ENCODE results near the gene ZNF468. TPM values are rescaled to one million over a fixed set of nuclear protein-coding genes. Genes with fewer than 3 reads are reported as not detected.

The ZNF468 gene
- total and polyA plus RNA-seq, 7 donors, result 6.9 to 17.1 (median 10.8) TPM

DNA sequence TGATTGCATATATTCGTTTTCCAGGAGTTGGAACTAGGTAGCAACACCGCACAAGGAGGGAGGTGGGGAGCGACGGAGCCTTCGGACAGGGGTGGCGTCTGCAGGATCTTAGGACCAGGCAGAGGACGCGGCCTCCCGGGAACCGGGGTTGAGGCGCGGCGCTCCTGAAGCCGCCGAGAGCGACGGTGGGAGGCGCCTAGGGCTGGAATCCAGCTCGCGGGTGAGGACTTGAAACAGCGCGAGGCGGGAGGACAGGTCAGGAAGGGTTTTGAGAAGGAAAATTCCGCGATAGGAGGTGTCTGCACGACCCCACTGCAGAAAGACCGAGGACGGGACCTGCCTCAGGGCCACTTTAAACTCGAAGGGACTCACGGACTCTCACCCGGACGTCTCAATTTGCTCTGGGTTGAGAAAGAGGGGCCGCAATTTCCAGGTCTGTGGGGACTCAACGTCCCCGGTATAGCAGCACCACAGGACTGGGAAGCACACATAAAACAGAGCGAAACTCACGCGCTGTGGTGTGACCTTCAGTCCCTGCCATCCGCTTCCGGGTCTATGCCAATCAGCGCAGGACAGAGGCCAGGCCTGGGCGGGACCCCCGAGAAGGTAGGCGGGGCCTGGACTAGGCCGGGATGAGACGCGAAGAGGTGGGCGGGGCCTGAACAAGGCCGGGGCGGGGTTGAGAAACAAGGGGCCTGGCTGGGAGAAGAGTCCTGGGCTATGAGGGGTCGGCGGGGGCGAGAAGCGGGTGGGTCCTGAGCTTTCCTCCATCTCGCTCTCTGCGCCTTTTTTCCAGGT is 39.9 kb upstream of the ZNF468 start, which contains the start of gene ZNF320:
Gene ZNF320, minus strand, starts transcription at position 498 of the 798 bp plus-strand sequence. CDS start 7,380 bp downstream, outside the sequence.
- intact Hi-C loops (cut with DNase I), result loop anchor here (1.0 to 5.0 kb wide), 3 partner anchors 25 to 64 kb away; partner anchors contain the start of gene ZNF888
- H3K9me3 ChIP-seq, result no peaks in the 10 kb centered on the region
- TF ChIP-seq POLR2AphosphoS5 (IDR thresholded peaks at IDR 0.05), result peak; percentile 82 to 89 (median 88)
- TF ChIP-seq EP300 (IDR thresholded peaks at IDR 0.05), result no peak
- TF ChIP-seq, protein P1, sequence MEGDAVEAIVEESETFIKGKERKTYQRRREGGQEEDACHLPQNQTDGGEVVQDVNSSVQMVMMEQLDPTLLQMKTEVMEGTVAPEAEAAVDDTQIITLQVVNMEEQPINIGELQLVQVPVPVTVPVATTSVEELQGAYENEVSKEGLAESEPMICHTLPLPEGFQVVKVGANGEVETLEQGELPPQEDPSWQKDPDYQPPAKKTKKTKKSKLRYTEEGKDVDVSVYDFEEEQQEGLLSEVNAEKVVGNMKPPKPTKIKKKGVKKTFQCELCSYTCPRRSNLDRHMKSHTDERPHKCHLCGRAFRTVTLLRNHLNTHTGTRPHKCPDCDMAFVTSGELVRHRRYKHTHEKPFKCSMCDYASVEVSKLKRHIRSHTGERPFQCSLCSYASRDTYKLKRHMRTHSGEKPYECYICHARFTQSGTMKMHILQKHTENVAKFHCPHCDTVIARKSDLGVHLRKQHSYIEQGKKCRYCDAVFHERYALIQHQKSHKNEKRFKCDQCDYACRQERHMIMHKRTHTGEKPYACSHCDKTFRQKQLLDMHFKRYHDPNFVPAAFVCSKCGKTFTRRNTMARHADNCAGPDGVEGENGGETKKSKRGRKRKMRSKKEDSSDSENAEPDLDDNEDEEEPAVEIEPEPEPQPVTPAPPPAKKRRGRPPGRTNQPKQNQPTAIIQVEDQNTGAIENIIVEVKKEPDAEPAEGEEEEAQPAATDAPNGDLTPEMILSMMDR (IDR thresholded peaks at IDR 0.05), result no peak
- peak; percentile 33 to 73 for TF ChIP-seq POLR2A (IDR thresholded peaks at IDR 0.05)
- peak within 1 kb of the TSS; percentile 87 to 96 (median 92) for H3K27ac ChIP-seq
- DNase-seq, result peak; percentile 98
- peak within 1 kb of the TSS; percentile 61 to 81 (median 72) for H3K4me3 ChIP-seq
- H3K4me1 ChIP-seq, result peaks cover 0 to 19% (median 17%) of the 10 kb centered on the region in 4 donors
- WGBS, 2 donors, result 2 to 7% methylated on average over 56 of the region's 56 CpGs
- H3K27me3 ChIP-seq, result no peaks in the 10 kb centered on the region
- peaks cover 0 to 8% (median 2%) of the 10 kb centered on the region in 4 donors for H3K36me3 ChIP-seq

DNA sequence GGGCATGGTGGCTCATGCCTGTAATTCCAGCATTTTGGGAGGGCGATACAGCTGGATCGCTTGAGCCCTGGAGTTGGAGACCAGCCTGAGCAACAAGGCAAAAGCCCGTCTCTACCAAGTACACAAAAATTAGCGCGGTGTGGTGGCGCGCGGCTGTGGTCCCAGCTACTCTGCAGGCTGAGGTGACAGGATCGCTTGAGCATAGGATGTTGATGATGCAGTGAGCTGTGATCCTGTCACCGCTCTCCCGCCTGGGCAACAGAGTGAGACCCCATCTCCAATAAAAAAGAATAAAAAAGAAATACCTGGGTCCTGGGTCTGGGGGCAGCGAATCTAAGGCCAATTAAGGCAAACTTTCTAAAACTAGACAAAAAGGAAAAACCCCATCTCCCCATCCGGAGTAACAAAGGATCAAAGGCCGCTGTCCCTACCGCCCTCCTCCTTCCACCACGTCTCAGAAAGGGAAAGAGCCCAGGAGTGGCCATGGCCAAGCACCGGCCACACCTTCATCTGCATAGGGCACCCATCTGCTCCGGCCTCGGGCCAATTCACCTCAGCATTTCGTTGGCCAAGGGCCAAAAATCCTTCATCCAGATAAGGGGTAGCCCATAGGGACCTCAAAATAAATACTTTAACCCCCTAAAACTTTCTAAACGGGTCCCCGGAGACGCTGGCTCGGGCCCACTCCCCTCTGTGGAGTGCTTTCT is 39.2 kb upstream of the ZNF468 start:
- Histone ChIP-seq H3K27ac (peak overlapping the region; percentile 87 to 96 (median 92)), H3K4me1 (peaks cover 0 to 19% (median 17%) of the 10 kb centered on the region in 4 donors), H3K4me3 (peak overlapping the region; percentile 61 to 81 (median 72)), H3K27me3 (no peaks in the 10 kb centered on the region), H3K36me3 (peaks cover 0 to 9% (median 2%) of the 10 kb centered on the region in 4 donors), H3K9me3 (no peaks in the 10 kb centered on the region)
- DNase-seq, result no peak
- 40 to 42% methylated on average over 24 of the region's 24 CpGs for WGBS, 2 donors
- intact Hi-C loops (cut with DNase I), result loop anchor here (1.0 to 5.0 kb wide), 3 partner anchors 26 to 65 kb away; partner anchors contain the start of gene ZNF888
- no peak for TF ChIP-seq POLR2AphosphoS5 (IDR thresholded peaks at IDR 0.05)
- TF ChIP-seq, protein P1 (IDR thresholded peaks at IDR 0.05), result no peak
- no peak for TF ChIP-seq POLR2A (IDR thresholded peaks at IDR 0.05)
- no peak for TF ChIP-seq EP300 (IDR thresholded peaks at IDR 0.05)

DNA sequence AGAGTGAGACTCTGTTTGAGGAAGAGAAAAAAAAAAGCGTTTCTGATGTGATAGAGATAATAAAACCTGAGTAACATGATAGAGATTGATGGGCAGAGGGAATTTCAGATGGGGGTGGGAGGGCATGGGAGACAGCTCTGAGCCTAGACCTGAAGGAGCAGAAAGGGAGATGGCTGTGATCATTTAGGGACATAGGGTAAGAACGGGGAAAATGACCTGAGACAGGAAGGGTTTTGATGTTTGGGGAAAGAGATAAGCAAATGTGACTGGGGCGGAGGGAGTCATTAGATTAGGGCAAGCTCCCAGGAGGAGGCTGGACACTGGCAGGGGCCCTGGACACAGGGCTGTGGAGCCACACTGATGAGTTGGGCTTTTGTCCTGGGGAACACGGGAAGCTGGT is 33.9 kb upstream of the ZNF468 start:
- peaks cover 0 to 6% (median 5%) of the 10 kb centered on the region in 4 donors for H3K4me1 ChIP-seq
- DNase-seq, result no peak
- intact Hi-C loops (cut with DNase I), result no loop called here
- H3K27me3 ChIP-seq, result no peaks in the 10 kb centered on the region
- TF ChIP-seq EP300 (IDR thresholded peaks at IDR 0.05), result no peak
- TF ChIP-seq, protein P1 (IDR thresholded peaks at IDR 0.05), result no peak
- TF ChIP-seq POLR2AphosphoS5 (IDR thresholded peaks at IDR 0.05), result no peak
- TF ChIP-seq POLR2A (IDR thresholded peaks at IDR 0.05), result no peak
- peaks cover 0 to 56% (median 20%) of the 10 kb centered on the region in 4 donors for H3K36me3 ChIP-seq
- no peaks in the 10 kb centered on the region for H3K9me3 ChIP-seq
- H3K4me3 ChIP-seq, result no peak overlapping the region
- H3K27ac ChIP-seq, result no peak overlapping the region
- 60% methylated on average over 4 of the region's 4 CpGs for WGBS, 2 donors

DNA sequence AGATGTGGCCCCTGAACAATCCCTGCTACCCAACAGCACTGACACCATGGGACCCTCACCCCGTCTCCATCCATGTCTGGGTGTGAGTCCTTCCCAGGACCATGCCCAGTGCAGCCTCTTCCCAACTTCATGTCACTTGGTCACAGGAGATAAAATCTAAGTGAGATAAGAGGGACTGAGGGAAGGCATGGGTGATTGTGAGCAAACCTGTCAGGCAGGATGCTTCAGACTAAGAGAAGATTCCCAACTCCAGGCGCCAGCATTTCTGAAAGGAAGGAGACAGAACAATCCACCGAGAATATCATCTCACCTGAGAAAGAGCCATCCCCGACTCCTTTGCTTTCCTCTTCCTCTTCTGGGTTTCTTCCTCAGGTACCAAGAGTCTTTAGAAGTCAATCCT is 32.5 kb upstream of the ZNF468 start:
- TF ChIP-seq POLR2AphosphoS5 (IDR thresholded peaks at IDR 0.05), result no peak
- TF ChIP-seq, protein P1 (IDR thresholded peaks at IDR 0.05), result no peak
- no peak for TF ChIP-seq POLR2A (IDR thresholded peaks at IDR 0.05)
- no peak for TF ChIP-seq EP300 (IDR thresholded peaks at IDR 0.05)
- no peak for DNase-seq
- intact Hi-C loops (cut with DNase I), result no loop called here
- H3K36me3 ChIP-seq, result peaks cover under 1 to 70% (median 25%) of the 10 kb centered on the region in 4 donors
- H3K9me3 ChIP-seq, result no peaks in the 10 kb centered on the region
- H3K4me3 ChIP-seq, result no peak overlapping the region
- no peaks in the 10 kb centered on the region for H3K4me1 ChIP-seq
- 94 to 97% methylated on average over 4 of the region's 4 CpGs for WGBS, 2 donors
- H3K27ac ChIP-seq, result no peak overlapping the region
- no peaks in the 10 kb centered on the region for H3K27me3 ChIP-seq

Data from sigmoid colon (tissue), 7 donors.